K562 (cell line): ENCODE data around the gene IRX1. TPM values are rescaled to one million over a fixed set of nuclear protein-coding genes. Genes with fewer than 3 reads are reported as not detected.

Experiments
- ATAC-seq: fragments of 200-7000 bp; cut with Tn5 transposase; 3 replicates; pipeline ENCODE4 v1.9.1; 2020; ENCODE audit warnings: moderate library complexity
- BruUV-seq: library from RNA; stranded (reverse); fragments of 400-500 nt; replicated peaks from 2 replicates; lab custom pipeline; 2021; lab: Mats Ljungman, UMichigan
- CTCF ChIA-PET: fragments of 300-600 bp; formaldehyde crosslinking; extraction: SDS; loops from one replicate; lab custom pipeline; 2021; ENCODE audit warnings: low intra/inter-chr PET ratio; lab: Yijun Ruan, JAX
- POLR2A ChIA-PET: fragments of 300-600, 350-650 bp; sonication (Branson Sonifier 250); formaldehyde crosslinking; extraction: SDS; loops from one replicate; lab custom pipeline; 2021; ENCODE audit warnings: antibody characterized with exemption, inconsistent platforms; lab: Yijun Ruan, JAX
- DNase-seq, 4 experiments: peaks; one replicate each; pipeline versions ENCODE4 v3.0.0 to v3.0.0-alpha.2; 2011 to 2018; ENCODE audit warnings: low spot score in 3 of 4, mixed read lengths in 3 of 4; ENCODE audit errors: extremely low read depth in 1 of 4
- FAIRE-seq: peaks from 2 replicates; lab custom pipeline; 2011; peaks lifted over from hg19 to GRCh38; lab: Jason Lieb, UNC
- H2AFZ ChIP-seq: 2 replicates; pipeline ENCODE4 v1.6.0; 2011; ENCODE audit warnings: low read depth, low read length, control low read depth, inconsistent platforms
- H3K27ac ChIP-seq: fragments of 200-600 bp; 3 replicates; pipeline ENCODE4 v1.8.0; 2011; ENCODE audit warnings: low read depth, mild to moderate bottlenecking, control low read depth, inconsistent platforms, low read length, moderate library complexity, mixed read lengths; ENCODE audit errors: extremely low read depth
- H3K27me3 ChIP-seq, 2 experiments: fragments of 300-600 bp in 1 of 2; 2 replicates in 1 of 2; 3 replicates in 1 of 2; pipeline versions ENCODE4 v1.6.0 to v1.8.0; 2011; ENCODE audit warnings: inconsistent platforms in 2 of 2, low read length in 2 of 2, mild to moderate bottlenecking in 1 of 2, mixed read lengths in 1 of 2, moderate library complexity in 1 of 2; ENCODE audit not compliant: control insufficient read depth in 2 of 2, insufficient read depth in 2 of 2
- H3K36me3 ChIP-seq: fragments of 300-600 bp; 3 replicates; pipeline ENCODE4 v1.8.0; 2011; ENCODE audit warnings: mild to moderate bottlenecking, low read length, inconsistent platforms; ENCODE audit not compliant: control insufficient read depth, insufficient read depth
- H3K4me1 ChIP-seq, 2 experiments: fragments of 200-600 bp in 1 of 2; replicated peaks in 1 of 2; 2 replicates in 1 of 2; 3 replicates in 1 of 2; pipeline versions ENCODE4 v1.5.1 to v1.8.0; 2011; ENCODE audit warnings: inconsistent platforms in 2 of 2, low read length in 2 of 2, mild to moderate bottlenecking in 1 of 2, mixed read lengths in 1 of 2, moderate library complexity in 1 of 2; ENCODE audit not compliant: control insufficient read depth in 2 of 2, insufficient read depth in 2 of 2
- H3K4me2 ChIP-seq: 2 replicates; pipeline ENCODE4 v1.6.1; 2011; ENCODE audit warnings: low read length, control low read depth, inconsistent platforms, mixed read lengths; ENCODE audit not compliant: insufficient read depth
- H3K4me3 ChIP-seq: fragments of 200-600 bp; sonication (generic), shearing (Covaris generic); 2 replicates; pipeline ENCODE4 v1.5.1; 2016; ENCODE audit warnings: control low read depth, inconsistent platforms
- H3K79me2 ChIP-seq: fragments of 200-600 bp; 3 replicates; pipeline ENCODE4 v1.8.0; 2011; ENCODE audit warnings: low read length, inconsistent platforms; ENCODE audit not compliant: control insufficient read depth, insufficient read depth
- H3K9ac ChIP-seq, 2 experiments: 2 replicates each; pipeline versions ENCODE4 v1.6.0 to v1.6.1; 2011; ENCODE audit warnings: low read depth in 2 of 2, low read length in 2 of 2, control low read depth in 1 of 2, inconsistent platforms in 1 of 2, mild to moderate bottlenecking in 1 of 2, mixed read lengths in 1 of 2; ENCODE audit not compliant: insufficient read depth in 1 of 2
- H3K9me1 ChIP-seq: one replicate; pipeline ENCODE4 v1.6.0; 2011; ENCODE audit warnings: inconsistent platforms, mild to moderate bottlenecking, low read length, moderate library complexity; ENCODE audit not compliant: control insufficient read depth, insufficient read depth
- H3K9me3 ChIP-seq: replicated peaks from 2 replicates; pipeline ENCODE4 v1.5.1; 2011; ENCODE audit warnings: low read depth, low read length, inconsistent platforms; ENCODE audit not compliant: control insufficient read depth, insufficient read depth
- H4K20me1 ChIP-seq: replicated peaks from 2 replicates; pipeline ENCODE4 v1.6.1; 2011; ENCODE audit warnings: low read length, inconsistent platforms, mixed read lengths; ENCODE audit not compliant: control insufficient read depth, insufficient read depth
- GABPB2 ChIP-seq: fragments of 250-450 bp; sonication (Bioruptor Pico); conservative IDR thresholded peaks from 2 replicates; pipeline ENCODE4 v1.5.1; 2021; ENCODE audit warnings: mild to moderate bottlenecking
- PML ChIP-seq: IDR thresholded peaks from 2 replicates; pipeline ENCODE4 v1.6.1; 2012; ENCODE audit warnings: low read length, inconsistent platforms
- POLR2H ChIP-seq: IDR thresholded peaks from 2 replicates; pipeline ENCODE4 v1.6.1; 2016; ENCODE audit warnings: missing genetic modification characterization, low read depth, mild to moderate bottlenecking, control low read depth, missing compliant biosample characterization, moderate library complexity
- PURB ChIP-seq: sonication (generic); formaldehyde crosslinking; IDR thresholded peaks from 2 replicates; pipeline ENCODE4 v1.9.0; 2021; ENCODE audit warnings: low read depth, mild to moderate bottlenecking, missing genetic modification reagents
- ZC3H11A ChIP-seq: IDR thresholded peaks from 2 replicates; pipeline ENCODE4 v1.6.1; 2012; ENCODE audit warnings: low read depth, low read length, improper control_type of control experiment
- WGBS: fragments of 100-300 bp; shearing (Covaris generic); methylation state at CpG from one replicate; pipeline ENCODE4 v1.1.6; 2016; ENCODE audit warnings: low coverage, mixed read lengths; ENCODE audit not compliant: insufficient coverage; ENCODE audit errors: missing lambda C conversion rate; 5-methylcytosine and 5-hydroxymethylcytosine counted together
- in situ Hi-C: fragments of 300-500 bp; cut with MboI; formaldehyde crosslinking; loops from 4 replicates; pipeline ENCODE4 v1.15.0; 2018; ENCODE audit warnings: inconsistent platforms, mixed read lengths
- intact Hi-C: fragments of 100-400 bp; cut with micrococcal nuclease; formaldehyde crosslinking; loops from 2 replicates; pipeline ENCODE4 v1.14.2; 2022
- polyA plus RNA-seq, 8 experiments: library from polyadenylated mRNA; depleted of rRNA in 4 of 8; stranded (reverse) in 5 of 8; unstranded in 3 of 8; fragments of >200 nt; fragmentation: Nextera tagmentation in 2 of 8; fragmentation: Illumina TruSeq in 1 of 8; extraction: Ambion mirVana in 2 of 8; extraction: Trizol in 1 of 8; gene quantifications; 2 replicates each; pipeline versions ENCODE4 v1.2.1 to v1.2.3, GENCODE V29; 2011 to 2014; ENCODE audit warnings: inconsistent platforms in 1 of 8, missing spikeins in 1 of 8
- total RNA-seq, 7 experiments: library from RNA; depleted of rRNA in 6 of 7; stranded (reverse); fragments of >200 nt in 6 of 7; fragmentation: Illumina TruSeq in 2 of 7; extraction: Trizol in 2 of 7; gene quantifications; 2 replicates each; pipeline versions ENCODE4 v1.2.1 to v1.2.3, GENCODE V29; 2011 to 2021; ENCODE audit warnings: low replicate concordance in 1 of 7
- TF ChIP-seq, protein P1 (sequence below): fragments of 250-450 bp; sonication (Bioruptor Pico); IDR thresholded peaks from 2 replicates; pipeline ENCODE4 v1.5.0; 2021; ENCODE audit warnings: mild to moderate bottlenecking, borderline replicate concordance

IRX1 gene
- total and polyA plus RNA-seq, 9 of the 15 experiments (the other 6 are each of a cell fraction or from before 2014, with no cell fraction given), result not detected

GRCh38 chr5:3597167-3598007 lies 1.8 kb downstream of the IRX1 start:
- ATAC-seq (no peak), FAIRE-seq (no peak), DNase-seq (no peak)
- CTCF ChIA-PET, result no interaction called here
- H3K4me1 ChIP-seq, result peaks cover 0 to 14% of the 10 kb centered on the region in 2 experiments; a peak in 2 of 5 replicates
- no peak overlapping the region for H3K4me3 ChIP-seq
- no peak overlapping the region for H2AFZ ChIP-seq
- H3K4me2 ChIP-seq, result no peak overlapping the region
- BruUV-seq, result no TSS peak
- in situ Hi-C loops, result no loop called here
- intact Hi-C loops, result no loop called here
- H3K27me3 ChIP-seq, result peaks cover 22 to 71% of the 10 kb centered on the region in 2 experiments; a peak in 4 of 5 replicates
- no peaks in the 10 kb centered on the region for H3K9me1 ChIP-seq
- WGBS, result 1% methylated on average over 42 of the region's 42 CpGs
- no peak for TF ChIP-seq GABPB2
- TF ChIP-seq PML, result no peak
- no peak for TF ChIP-seq PURB (CRISPR knock-in tag)
- TF ChIP-seq ZC3H11A, result no peak
- no peak for TF ChIP-seq POLR2H (tag)
- TF ChIP-seq, protein P1, sequence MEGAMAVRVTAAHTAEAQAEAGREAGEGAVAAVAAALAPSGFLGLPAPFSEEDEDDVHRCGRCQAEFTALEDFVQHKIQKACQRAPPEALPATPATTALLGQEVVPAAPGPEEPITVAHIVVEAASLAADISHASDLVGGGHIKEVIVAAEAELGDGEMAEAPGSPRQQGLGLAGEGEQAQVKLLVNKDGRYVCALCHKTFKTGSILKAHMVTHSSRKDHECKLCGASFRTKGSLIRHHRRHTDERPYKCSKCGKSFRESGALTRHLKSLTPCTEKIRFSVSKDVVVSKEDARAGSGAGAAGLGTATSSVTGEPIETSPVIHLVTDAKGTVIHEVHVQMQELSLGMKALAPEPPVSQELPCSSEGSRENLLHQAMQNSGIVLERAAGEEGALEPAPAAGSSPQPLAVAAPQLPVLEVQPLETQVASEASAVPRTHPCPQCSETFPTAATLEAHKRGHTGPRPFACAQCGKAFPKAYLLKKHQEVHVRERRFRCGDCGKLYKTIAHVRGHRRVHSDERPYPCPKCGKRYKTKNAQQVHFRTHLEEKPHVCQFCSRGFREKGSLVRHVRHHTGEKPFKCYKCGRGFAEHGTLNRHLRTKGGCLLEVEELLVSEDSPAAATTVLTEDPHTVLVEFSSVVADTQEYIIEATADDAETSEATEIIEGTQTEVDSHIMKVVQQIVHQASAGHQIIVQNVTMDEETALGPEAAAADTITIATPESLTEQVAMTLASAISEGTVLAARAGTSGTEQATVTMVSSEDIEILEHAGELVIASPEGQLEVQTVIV (CRISPR knock-in tag), result no peak
- TF ChIP-seq, all 486 proteins: peak for 0
- POLR2A ChIA-PET, result no interaction called here
- no peak overlapping the region for H3K27ac ChIP-seq
- no peaks in the 10 kb centered on the region for H4K20me1 ChIP-seq
- no peaks in the 10 kb centered on the region for H3K79me2 ChIP-seq
- no peak overlapping the region for H3K9ac ChIP-seq
- no peaks in the 10 kb centered on the region for H3K9me3 ChIP-seq
- no peaks in the 10 kb centered on the region for H3K36me3 ChIP-seq
